Measurements from ENCODE around the gene DVL1. TPM values are rescaled to one million over a fixed set of nuclear protein-coding genes. Genes with fewer than 3 reads are reported as not detected.
"Not testable (repeated sequence)": the region's sequence is repeated elsewhere in the genome, so short reads cannot be mapped to it uniquely, and the experiment has no call there.

DVL1 gene
- total RNA-seq, 1 donor from 2014 or later = 78.6 TPM

DNA sequence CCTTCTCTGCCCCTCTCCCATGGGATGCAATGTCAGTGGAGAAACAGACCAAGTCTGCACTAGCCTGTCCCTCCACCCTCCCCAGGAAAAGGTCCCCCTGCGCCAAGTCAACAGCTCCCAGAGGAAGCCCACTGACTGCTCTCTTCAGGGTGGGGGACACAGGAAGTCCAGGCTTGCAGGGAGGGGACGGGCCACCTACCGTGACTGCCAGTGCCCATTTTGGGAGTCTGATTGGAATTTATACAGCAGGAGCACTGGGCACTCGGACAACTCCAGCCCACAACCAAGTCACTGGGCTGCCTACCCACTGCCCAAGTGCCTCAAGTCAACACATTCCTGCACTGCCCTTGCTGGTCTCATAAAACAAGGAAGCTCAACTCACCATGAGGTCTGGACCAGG is 43.8 kb upstream of the DVL1 start:
- no peak for DNase-seq (ENCODE audit: low read depth)
- TF ChIP-seq, protein P1, sequence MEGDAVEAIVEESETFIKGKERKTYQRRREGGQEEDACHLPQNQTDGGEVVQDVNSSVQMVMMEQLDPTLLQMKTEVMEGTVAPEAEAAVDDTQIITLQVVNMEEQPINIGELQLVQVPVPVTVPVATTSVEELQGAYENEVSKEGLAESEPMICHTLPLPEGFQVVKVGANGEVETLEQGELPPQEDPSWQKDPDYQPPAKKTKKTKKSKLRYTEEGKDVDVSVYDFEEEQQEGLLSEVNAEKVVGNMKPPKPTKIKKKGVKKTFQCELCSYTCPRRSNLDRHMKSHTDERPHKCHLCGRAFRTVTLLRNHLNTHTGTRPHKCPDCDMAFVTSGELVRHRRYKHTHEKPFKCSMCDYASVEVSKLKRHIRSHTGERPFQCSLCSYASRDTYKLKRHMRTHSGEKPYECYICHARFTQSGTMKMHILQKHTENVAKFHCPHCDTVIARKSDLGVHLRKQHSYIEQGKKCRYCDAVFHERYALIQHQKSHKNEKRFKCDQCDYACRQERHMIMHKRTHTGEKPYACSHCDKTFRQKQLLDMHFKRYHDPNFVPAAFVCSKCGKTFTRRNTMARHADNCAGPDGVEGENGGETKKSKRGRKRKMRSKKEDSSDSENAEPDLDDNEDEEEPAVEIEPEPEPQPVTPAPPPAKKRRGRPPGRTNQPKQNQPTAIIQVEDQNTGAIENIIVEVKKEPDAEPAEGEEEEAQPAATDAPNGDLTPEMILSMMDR (conservative IDR thresholded peaks at IDR 0.05; ENCODE audit: low read depth, low read length) = no peak
- no peak overlapping the region for H3K4me3 ChIP-seq (ENCODE audit: low read depth, low read length)

DNA sequence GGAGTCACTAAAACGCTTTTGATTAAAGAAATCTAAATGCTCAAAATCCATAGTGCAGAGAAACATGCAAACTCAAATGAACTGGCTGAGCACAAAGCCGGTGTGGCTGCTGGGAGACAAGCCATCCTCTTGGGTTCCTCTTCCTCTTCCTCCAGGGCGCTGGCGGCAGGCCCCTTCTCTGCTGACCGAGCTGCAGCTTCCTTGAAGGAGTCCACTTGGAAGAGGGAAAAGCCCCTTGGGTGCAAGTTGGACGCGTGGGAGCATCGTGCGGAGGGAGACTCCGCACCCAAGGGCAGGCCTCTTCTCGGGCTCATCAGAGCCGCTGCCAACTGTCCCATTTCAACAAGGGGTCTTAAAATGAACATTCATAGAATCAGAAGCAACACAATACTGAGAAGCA is 42.0 kb upstream of the DVL1 start:
- DNase-seq (ENCODE audit: low read depth) = no peak
- TF ChIP-seq, protein P1 (conservative IDR thresholded peaks at IDR 0.05; ENCODE audit: low read depth, low read length) = no peak
- no peak overlapping the region for H3K4me3 ChIP-seq (ENCODE audit: low read depth, low read length)

DNA sequence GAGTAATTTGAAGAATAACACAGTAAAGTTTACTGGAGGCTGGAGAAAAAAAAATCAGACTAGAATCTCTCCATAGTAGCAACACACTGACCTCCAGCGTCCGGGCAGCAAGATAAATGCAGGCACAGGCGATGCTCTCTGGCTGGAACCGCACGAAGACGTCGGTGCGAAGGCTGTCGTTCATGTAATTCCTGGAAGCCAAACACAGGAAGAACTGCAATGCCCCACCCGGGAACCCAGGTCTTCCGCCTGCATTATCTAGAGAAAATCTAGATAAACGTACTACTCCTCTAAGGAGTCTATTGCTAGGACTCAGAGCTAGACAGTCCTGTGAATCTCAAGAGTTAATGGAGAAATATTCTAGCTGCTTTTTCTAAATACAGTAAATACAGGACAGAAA is 41.5 kb upstream of the DVL1 start:
- no peak for DNase-seq (ENCODE audit: low read depth)
- H3K4me3 ChIP-seq (ENCODE audit: low read depth, low read length) = no peak overlapping the region
- TF ChIP-seq, protein P1 (conservative IDR thresholded peaks at IDR 0.05; ENCODE audit: low read depth, low read length) = no peak

DNA sequence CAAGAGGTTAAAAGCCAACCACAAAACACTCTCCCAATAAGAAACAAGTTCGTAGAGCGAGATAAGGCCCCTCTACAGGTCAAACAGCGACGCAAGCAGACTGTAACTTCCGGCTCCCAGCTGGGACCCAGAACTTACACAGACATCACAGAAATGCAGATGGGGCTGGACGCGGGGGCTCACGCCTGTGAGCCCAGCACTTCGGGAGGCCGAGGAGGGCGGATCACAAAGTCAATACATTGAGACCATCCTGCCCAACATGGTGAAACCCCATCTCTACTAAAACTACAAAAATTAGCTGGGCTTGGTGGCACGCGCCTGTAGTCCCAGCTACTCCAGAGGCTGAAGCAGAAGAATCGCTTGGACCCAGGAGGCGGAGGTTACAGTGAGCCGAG is 38.9 kb upstream of the DVL1 start:
- no peak overlapping the region for H3K4me3 ChIP-seq (ENCODE audit: low read depth, low read length)
- TF ChIP-seq, protein P1 (conservative IDR thresholded peaks at IDR 0.05; ENCODE audit: low read depth, low read length) = no peak
- no peak for DNase-seq (ENCODE audit: low read depth)

DNA sequence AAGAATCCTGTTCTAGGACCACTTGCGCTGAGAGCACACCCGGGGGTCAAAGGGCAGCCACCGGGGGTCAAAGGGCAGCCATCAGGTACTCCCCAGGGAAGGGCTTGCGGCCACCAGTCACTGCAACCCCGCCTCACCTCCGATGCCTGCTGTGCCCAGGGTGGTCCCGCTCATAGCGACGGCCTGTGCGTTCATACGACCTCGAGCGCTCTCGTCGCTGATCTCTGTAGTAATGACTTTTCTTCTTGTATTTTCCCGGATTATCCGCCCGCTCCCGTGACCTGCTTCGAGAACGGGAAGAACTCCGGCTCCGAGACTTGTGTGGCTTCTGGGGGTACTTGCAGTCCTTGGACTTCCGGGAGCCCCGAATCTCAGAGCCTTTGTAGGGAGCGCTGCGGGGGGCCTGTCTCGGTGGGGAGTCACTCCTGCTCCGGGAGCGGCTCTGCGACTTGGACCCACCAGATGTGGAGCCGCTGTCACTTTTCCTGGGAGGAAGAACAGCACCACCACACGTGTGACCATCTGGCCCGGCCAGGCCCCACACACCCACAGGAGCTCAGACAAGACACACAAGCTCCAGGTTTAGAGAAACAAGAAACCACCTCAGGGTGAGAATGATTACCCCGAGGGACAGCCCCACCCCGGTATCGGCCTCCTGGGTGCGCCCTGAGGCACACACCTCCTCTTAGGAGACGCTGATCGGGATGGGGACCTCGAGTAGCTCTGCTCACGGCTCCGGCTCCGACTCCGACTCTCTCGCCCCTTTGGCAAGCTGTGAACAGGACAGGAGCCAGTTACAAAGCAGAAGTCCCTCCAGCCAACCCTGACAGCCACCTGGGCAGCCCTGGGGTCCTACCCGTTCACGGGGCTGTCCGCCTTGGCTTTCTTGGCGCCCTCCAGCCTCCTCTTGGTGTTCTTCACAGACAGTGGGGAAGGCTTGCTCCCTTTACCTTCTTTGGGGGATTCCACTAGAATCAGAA is 38.2 kb upstream of the DVL1 start:
- no peak overlapping the region for H3K4me3 ChIP-seq (ENCODE audit: low read depth, low read length)
- TF ChIP-seq, protein P1 (conservative IDR thresholded peaks at IDR 0.05; ENCODE audit: low read depth, low read length) = no peak
- no peak for DNase-seq (ENCODE audit: low read depth)

DNA sequence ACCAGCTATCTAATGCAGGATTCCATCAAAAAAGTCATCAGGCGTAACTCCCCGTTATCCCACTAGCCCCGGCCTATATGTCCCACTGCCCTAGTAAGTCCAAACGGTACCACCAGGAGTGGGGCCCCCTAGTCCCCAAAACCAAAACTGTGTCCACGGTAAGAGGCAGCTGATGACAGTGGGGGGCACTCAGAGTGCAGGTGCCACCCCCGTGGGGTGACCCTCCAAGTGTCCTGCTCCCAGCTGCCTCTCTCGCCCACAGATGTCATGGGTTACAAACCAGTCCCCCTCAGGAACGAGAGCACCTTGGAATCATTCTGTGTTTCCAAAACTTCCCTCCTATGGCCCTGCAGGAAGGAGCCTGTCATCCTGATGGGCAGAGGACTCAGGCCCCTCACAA is 36.7 kb upstream of the DVL1 start:
- DNase-seq (ENCODE audit: low read depth) = no peak
- H3K4me3 ChIP-seq (ENCODE audit: low read depth, low read length) = no peak overlapping the region
- TF ChIP-seq, protein P1 (conservative IDR thresholded peaks at IDR 0.05; ENCODE audit: low read depth, low read length) = no peak

DNA sequence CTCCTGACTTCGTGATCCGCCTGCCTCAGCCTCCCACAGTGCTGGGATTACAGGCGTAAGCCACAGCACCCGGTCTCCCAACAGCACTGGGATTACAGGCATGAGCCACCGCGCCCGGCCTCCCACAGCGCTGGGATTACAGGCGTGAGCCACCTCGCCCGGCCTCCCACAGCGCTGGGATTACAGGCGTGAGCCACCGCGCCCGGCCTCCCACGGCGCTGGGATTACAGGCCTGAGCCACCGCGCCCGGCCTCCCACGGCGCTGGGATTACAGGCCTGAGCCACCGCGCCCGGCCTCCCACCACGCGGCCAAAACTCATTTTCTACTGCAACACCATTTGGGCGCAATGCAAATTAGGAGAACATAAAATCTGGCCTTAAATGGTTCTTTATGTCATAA is 36.1 kb upstream of the DVL1 start:
- not testable (repeated sequence) for DNase-seq (ENCODE audit: low read depth); H3K4me3 ChIP-seq (ENCODE audit: low read depth, low read length)

All from epithelial cell of proximal tubule (primary cell).